Frontal cortex (tissue), 4 donors: Measurements from ENCODE around the gene ZPR1. TPM values are rescaled to one million over a fixed set of nuclear protein-coding genes. Genes with fewer than 3 reads are reported as not detected.
A peak's percentile ranks its signal among the peaks of the same experiment; 100 is the strongest.
"Not testable (repeated sequence)": the region's sequence is repeated elsewhere in the genome, so short reads cannot be mapped to it uniquely, and the experiment has no call there.

Experiments
- DNase-seq, 2 donors: peaks; one replicate each; pipeline ENCODE4 v3.0.0; 2012; ENCODE audit warnings: low spot score in 2 of 2
- FAIRE-seq: peaks from 2 replicates; lab custom pipeline; 2012; peaks lifted over from hg19 to GRCh38; lab: Jason Lieb, UNC
- total RNA-seq: library from RNA; depleted of rRNA; stranded (reverse); fragments of >200 nt; gene quantifications from one replicate; pipeline ENCODE4 v1.2.3, GENCODE V29; 2014
- donor health status: control.
- donor health status: control.
- donor health status: control.

ZPR1 gene, protein sequence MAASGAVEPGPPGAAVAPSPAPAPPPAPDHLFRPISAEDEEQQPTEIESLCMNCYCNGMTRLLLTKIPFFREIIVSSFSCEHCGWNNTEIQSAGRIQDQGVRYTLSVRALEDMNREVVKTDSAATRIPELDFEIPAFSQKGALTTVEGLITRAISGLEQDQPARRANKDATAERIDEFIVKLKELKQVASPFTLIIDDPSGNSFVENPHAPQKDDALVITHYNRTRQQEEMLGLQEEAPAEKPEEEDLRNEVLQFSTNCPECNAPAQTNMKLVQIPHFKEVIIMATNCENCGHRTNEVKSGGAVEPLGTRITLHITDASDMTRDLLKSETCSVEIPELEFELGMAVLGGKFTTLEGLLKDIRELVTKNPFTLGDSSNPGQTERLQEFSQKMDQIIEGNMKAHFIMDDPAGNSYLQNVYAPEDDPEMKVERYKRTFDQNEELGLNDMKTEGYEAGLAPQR
- total RNA-seq: 55.8 TPM

DNA sequence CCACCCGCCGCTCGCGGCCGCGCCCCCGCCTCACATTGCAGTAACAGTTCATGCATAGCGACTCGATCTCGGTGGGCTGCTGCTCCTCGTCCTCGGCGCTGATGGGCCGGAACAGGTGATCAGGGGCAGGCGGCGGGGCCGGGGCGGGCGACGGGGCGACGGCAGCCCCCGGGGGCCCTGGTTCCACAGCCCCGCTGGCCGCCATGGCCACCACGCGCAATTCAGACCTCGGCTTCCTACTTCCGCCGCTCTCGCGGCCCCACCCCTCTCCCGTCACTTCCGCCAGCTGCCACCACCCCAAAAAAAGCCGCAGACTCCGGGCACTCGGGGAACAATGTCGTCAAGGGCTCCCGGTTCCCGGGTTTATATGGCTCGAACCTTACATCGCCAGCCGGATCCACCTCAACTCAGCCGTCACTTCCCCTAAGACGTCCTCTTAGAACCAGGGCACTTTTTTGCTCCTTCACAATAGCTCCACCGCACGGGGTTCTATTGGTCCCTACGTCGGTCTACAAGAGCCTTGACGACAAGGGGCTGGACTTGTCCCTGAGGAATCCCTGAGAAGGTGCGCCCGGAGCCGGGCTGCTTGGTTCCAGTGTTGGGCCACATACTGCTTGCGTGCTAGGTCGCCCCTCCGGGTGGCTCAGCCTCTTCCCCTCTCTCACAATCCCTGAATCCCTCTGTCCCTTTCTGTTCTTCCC is at the start of gene ZPR1:
Gene ZPR1 (minus strand): TSS at position 238 of the 701 bp plus-strand sequence. CDS start 33 bp downstream, at position 205.
- DNase-seq (peak; percentile 91 to 94), FAIRE-seq (no peak)

DNA sequence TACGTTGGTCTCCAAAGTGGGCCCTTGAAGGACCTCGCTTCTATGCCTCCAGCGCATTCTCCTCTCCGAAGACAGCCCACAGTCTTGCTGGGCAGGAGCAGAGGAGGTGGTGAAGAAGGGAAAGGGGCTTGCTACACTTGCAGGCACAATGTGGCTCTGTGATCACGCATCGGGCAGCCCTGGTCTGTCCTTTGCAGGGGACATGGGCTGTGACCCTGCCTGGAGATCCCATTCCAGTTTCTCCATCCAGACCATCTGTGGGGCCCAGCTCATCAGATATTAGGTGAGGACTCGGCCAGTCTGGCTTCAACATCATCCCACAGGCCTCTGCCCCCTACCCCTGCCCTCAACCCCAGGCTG is 48.8 kb upstream of the ZPR1 start:
- DNase-seq: no peak
- no peak for FAIRE-seq

DNA sequence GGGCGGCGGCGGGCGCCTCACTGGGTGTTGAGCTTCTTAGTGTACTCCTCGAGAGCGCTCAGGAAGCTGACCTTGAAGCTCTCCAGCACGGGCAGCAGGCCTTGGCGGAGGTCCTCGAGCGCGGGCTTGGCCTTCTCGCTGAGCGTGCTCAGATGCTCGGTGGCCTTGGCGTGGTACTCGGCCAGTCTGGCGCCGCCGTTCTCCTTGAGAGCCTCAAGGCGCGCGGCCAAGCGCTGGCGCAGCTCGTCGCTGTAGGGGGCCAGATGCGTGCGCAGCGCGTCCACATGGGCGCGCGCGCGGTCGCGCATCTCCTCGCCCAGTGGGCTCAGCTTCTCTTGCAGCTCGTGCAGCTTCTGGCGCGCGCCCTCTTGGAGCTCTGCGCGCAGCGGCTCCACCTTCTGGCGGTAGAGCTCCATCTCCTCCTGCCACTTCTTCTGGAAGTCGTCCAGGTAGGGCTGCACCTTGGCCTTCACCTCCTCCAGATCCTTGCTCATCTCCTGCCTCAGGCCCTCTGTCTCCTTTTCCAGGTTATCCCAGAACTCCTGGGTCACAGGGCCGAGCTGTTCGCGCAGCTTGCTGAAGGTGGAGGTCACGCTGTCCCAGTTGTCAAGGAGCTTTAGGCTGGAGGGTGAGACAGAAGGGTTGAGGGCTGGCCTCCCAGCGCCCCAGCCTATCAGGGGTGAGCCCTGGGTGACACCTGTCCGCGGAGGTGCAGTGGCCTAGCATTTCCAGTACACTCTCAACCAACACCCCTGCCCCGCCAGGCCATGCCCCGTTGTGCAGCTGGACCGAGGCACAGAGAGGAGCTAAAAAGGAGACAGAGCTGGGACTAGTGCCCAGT is 48.2 kb upstream of the ZPR1 start:
- DNase-seq: peak; percentile 79 to 86
- FAIRE-seq: no peak

- DNase-seq (peak in 1 of 2 donors; percentile 59), FAIRE-seq (no peak)
Measured at GRCh38 chr11:116835042-116835772, 47.4 kb upstream of the ZPR1 start.

- not testable (repeated sequence) for FAIRE-seq, DNase-seq
Measured at GRCh38 chr11:116834535-116835041, 46.8 kb upstream of the ZPR1 start.

DNA sequence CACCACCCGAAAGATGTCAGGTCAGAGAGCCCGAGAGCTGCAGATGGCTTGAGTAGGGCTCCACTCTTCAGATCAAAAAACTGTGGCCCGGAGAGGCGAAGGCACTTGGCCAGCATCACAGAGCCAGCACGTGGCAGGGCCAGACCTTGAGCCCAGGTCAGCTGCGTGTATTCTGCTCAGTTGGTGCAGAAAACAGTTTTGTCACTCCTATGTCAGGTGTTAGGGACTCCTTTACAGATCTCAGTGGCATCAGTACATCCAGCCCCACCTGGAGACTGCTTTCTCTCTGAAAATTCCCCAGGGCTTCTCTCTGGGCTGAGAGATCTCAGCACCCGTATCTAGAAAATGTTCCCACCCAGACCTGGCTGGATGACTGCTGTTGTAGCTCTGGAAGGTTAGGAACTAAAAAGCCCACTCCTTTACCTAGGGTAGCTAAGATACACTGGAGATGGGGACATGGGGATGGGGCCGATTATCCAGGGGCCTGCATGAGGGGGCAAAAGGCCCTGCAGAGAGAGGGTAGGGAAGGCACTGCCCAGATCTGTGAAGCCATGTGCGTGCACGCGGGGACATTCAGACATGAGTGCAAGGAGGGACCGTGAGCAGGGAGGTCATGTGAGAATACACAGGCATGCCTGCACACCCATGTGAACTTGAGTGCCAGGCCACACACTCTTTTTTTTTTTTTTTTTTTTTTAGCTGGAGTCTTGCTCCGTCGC is 46.2 kb upstream of the ZPR1 start:
- DNase-seq (no peak), FAIRE-seq (no peak)

GRCh38 chr11:116833491-116833815 is 45.6 kb upstream of the ZPR1 start:
- no peak for DNase-seq
- FAIRE-seq: no peak

- FAIRE-seq (no peak), DNase-seq (no peak)
Measured at GRCh38 chr11:116832350-116833290, 44.8 kb upstream of the ZPR1 start.

GRCh38 chr11:116831790-116832349 is 44.0 kb upstream of the ZPR1 start:
- no peak for DNase-seq
- FAIRE-seq: no peak

- FAIRE-seq (no peak), DNase-seq (no peak)
Measured at GRCh38 chr11:116830184-116830912, 42.5 kb upstream of the ZPR1 start.

GRCh38 chr11:116829525-116830183 is 41.8 kb upstream of the ZPR1 start, which contains the start of gene APOC3:
Gene APOC3, plus strand, starts transcription at chr11:116829907. Its CDS starts 676 bp downstream, at chr11:116830583.
- FAIRE-seq: no peak
- DNase-seq: no peak

DNA sequence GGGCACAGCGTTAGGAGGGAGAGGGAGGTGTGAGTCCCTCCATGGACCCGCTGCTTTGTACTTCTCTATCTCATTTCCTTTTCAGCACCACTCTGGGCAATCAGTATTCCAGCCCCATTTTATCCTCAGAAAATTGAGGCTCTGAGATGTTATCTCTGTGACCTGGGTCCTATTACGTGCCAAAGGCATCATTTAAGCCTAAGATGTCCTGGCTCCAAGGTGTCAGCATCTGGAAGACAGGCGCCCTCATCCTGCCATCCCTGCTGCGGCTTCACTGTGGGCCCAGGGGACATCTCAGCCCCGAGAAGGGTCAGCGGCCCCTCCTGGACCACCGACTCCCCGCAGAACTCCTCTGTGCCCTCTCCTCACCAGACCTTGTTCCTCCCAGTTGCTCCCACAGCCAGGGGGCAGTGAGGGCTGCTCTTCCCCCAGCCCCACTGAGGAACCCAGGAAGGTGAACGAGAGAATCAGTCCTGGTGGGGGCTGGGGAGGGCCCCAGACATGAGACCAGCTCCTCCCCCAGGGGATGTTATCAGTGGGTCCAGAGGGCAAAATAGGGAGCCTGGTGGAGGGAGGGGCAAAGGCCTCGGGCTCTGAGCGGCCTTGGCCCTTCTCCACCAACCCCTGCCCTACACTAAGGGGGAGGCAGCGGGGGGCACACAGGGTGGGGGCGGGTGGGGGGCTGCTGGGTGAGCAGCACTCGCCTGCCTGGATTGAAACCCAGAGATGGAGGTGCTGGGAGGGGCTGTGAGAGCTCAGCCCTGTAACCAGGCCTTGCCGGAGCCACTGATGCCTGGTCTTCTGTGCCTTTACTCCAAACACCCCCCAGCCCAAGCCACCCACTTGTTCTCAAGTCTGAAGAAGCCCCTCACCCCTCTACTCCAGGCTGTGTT is 41.1 kb upstream of the ZPR1 start:
- no peak for FAIRE-seq

GRCh38 chr11:116827461-116827860 is 39.6 kb upstream of the ZPR1 start:
- DNase-seq (no peak), FAIRE-seq (no peak)

More for the DNA sequence above, 41.1 kb upstream of the ZPR1 start:
- no peak for DNase-seq

- FAIRE-seq (no peak), DNase-seq (no peak)
Measured at GRCh38 chr11:116826751-116827431, 39.1 kb upstream of the ZPR1 start.
